ENCODE measurements around the gene SDSL.

Gene SDSL

GRCh38 chr12:113407931-113408600, 14.1 kb upstream of the SDSL start:
- no peak for TF ChIP-seq SNAI2 (CRISPR knock-in tag; IDR thresholded peaks at IDR 0.05)
- TF ChIP-seq, protein P1, sequence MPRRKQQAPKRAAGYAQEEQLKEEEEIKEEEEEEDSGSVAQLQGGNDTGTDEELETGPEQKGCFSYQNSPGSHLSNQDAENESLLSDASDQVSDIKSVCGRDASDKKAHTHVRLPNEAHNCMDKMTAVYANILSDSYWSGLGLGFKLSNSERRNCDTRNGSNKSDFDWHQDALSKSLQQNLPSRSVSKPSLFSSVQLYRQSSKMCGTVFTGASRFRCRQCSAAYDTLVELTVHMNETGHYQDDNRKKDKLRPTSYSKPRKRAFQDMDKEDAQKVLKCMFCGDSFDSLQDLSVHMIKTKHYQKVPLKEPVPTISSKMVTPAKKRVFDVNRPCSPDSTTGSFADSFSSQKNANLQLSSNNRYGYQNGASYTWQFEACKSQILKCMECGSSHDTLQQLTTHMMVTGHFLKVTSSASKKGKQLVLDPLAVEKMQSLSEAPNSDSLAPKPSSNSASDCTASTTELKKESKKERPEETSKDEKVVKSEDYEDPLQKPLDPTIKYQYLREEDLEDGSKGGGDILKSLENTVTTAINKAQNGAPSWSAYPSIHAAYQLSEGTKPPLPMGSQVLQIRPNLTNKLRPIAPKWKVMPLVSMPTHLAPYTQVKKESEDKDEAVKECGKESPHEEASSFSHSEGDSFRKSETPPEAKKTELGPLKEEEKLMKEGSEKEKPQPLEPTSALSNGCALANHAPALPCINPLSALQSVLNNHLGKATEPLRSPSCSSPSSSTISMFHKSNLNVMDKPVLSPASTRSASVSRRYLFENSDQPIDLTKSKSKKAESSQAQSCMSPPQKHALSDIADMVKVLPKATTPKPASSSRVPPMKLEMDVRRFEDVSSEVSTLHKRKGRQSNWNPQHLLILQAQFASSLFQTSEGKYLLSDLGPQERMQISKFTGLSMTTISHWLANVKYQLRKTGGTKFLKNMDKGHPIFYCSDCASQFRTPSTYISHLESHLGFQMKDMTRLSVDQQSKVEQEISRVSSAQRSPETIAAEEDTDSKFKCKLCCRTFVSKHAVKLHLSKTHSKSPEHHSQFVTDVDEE (CRISPR knock-in tag; IDR thresholded peaks at IDR 0.05): no peak
- TF ChIP-seq RARB (CRISPR knock-in tag; IDR thresholded peaks at IDR 0.05): no peak
- no peak for TF ChIP-seq GLIS3 (CRISPR knock-in tag; IDR thresholded peaks at IDR 0.05)
- TF ChIP-seq ZNF8 (CRISPR knock-in tag; IDR thresholded peaks at IDR 0.05): no peak
- no peak for TF ChIP-seq OSR1 (CRISPR knock-in tag; IDR thresholded peaks at IDR 0.05)
- TF ChIP-seq, protein P2, sequence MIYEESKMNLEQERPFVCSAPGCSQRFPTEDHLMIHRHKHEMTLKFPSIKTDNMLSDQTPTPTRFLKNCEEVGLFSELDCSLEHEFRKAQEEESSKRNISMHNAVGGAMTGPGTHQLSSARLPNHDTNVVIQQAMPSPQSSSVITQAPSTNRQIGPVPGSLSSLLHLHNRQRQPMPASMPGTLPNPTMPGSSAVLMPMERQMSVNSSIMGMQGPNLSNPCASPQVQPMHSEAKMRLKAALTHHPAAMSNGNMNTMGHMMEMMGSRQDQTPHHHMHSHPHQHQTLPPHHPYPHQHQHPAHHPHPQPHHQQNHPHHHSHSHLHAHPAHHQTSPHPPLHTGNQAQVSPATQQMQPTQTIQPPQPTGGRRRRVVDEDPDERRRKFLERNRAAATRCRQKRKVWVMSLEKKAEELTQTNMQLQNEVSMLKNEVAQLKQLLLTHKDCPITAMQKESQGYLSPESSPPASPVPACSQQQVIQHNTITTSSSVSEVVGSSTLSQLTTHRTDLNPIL (CRISPR knock-in tag; IDR thresholded peaks at IDR 0.05; ENCODE audit: low read depth): no peak
- no peak for TF ChIP-seq ARNTL (CRISPR knock-in tag; IDR thresholded peaks at IDR 0.05; ENCODE audit: borderline replicate concordance, low read depth)
- TF ChIP-seq TOX (CRISPR knock-in tag; IDR thresholded peaks at IDR 0.05; ENCODE audit: borderline replicate concordance): no peak
- TF ChIP-seq CSRNP3 (CRISPR knock-in tag; IDR thresholded peaks at IDR 0.05): no peak
- no peak for TF ChIP-seq ESRRG (CRISPR knock-in tag; IDR thresholded peaks at IDR 0.05)
- TF ChIP-seq BACH2 (CRISPR knock-in tag; IDR thresholded peaks at IDR 0.05; ENCODE audit: borderline replicate concordance): no peak
- ATAC-seq: peak; percentile 73

GRCh38 chr12:113408756-113409298, 13.4 kb upstream of the SDSL start:
- no peak for ATAC-seq
- TF ChIP-seq ZC3H10 (CRISPR knock-in tag; IDR thresholded peaks at IDR 0.05) (no peak), PATZ1 (CRISPR knock-in tag; IDR thresholded peaks at IDR 0.05; ENCODE audit: borderline replicate concordance) (no peak), ISL1 (CRISPR knock-in tag; IDR thresholded peaks at IDR 0.05) (no peak)

DNA sequence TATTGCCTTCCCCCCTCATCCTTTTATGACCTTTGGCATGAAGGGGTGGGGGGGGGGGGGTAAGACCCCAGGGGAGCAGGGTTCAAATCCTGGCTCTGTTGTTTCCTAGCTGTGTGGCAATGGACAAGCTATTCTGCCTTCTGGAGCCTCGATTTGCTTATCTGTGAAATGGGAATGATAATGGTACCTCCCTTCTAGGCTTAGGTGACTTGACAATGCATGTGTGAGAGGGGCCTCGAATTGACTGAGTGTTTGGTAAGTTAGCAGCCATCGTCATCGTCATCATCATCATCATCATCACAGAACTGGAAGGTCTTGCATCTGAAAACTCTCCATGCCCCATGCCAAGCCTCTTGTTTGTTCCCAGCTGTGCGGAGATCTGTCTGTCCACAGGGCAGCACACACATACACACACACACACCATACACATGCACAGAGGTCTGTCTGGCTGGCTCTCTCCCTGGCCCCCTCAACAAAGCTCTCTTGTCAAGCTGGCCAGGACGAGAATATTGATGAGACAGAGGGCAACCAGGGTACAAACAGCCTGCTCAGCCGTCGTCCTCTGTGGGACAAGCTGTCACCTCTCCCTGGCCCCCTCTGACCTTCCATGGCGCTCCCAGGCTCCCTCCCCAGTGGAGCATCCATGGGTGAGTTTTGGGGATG, 12.6 kb upstream of the SDSL start:
- TF ChIP-seq ZNF8 (CRISPR knock-in tag; IDR thresholded peaks at IDR 0.05): no peak
- TF ChIP-seq OSR1 (CRISPR knock-in tag; IDR thresholded peaks at IDR 0.05): no peak
- no peak for TF ChIP-seq CSDC2 (CRISPR knock-in tag; IDR thresholded peaks at IDR 0.05)
- no peak for ATAC-seq

DNA sequence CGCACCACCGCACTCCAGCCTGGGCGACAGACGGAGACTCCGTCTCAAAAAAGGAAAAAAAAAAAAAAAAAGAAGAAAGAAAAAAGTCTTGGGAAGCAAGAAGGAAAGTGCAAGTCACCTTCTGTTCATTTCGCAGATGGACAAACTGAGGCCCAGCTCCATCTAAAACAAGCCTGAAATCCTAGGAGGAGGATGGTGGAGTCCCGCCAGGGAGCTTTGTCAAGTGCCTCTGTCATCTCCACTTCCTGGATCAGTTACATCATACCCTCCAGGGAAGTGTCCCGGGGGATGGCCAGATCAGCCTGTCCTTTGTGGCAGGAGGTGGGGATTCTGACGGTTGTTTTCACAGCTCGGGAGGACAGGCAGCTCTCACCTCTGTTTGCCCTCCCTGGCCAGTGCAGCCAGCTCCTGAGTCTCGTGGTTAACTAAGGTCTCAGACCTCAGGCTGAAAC, 8.7 kb upstream of the SDSL start:
- ATAC-seq: no peak
- TF ChIP-seq PATZ1 (CRISPR knock-in tag; IDR thresholded peaks at IDR 0.05; ENCODE audit: borderline replicate concordance) (no peak), OSR1 (CRISPR knock-in tag; IDR thresholded peaks at IDR 0.05) (no peak), CSRNP3 (CRISPR knock-in tag; IDR thresholded peaks at IDR 0.05) (no peak), TCF4 (CRISPR knock-in tag; IDR thresholded peaks at IDR 0.05; ENCODE audit: borderline replicate concordance) (no peak), ZFP3 (CRISPR knock-in tag; IDR thresholded peaks at IDR 0.05) (no peak), TOX (CRISPR knock-in tag; IDR thresholded peaks at IDR 0.05; ENCODE audit: borderline replicate concordance) (no peak), PPARA (CRISPR knock-in tag; IDR thresholded peaks at IDR 0.05; ENCODE audit: borderline replicate concordance) (no peak), ZC3H10 (CRISPR knock-in tag; IDR thresholded peaks at IDR 0.05) (no peak)
- TF ChIP-seq, protein P3, sequence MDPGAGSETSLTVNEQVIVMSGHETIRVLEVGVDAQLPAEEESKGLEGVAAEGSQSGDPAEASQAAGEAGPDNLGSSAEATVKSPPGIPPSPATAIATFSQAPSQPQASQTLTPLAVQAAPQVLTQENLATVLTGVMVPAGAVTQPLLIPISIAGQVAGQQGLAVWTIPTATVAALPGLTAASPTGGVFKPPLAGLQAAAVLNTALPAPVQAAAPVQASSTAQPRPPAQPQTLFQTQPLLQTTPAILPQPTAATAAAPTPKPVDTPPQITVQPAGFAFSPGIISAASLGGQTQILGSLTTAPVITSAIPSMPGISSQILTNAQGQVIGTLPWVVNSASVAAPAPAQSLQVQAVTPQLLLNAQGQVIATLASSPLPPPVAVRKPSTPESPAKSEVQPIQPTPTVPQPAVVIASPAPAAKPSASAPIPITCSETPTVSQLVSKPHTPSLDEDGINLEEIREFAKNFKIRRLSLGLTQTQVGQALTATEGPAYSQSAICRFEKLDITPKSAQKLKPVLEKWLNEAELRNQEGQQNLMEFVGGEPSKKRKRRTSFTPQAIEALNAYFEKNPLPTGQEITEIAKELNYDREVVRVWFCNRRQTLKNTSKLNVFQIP (CRISPR knock-in tag; IDR thresholded peaks at IDR 0.05; ENCODE audit: borderline replicate concordance, low read depth): no peak
- TF ChIP-seq, protein P2 (CRISPR knock-in tag; IDR thresholded peaks at IDR 0.05; ENCODE audit: low read depth): no peak
